ENCODE data around the gene TRPT1.
A peak's percentile ranks its signal among the peaks of the same experiment; 100 is the strongest.

TRPT1 gene

DNA sequence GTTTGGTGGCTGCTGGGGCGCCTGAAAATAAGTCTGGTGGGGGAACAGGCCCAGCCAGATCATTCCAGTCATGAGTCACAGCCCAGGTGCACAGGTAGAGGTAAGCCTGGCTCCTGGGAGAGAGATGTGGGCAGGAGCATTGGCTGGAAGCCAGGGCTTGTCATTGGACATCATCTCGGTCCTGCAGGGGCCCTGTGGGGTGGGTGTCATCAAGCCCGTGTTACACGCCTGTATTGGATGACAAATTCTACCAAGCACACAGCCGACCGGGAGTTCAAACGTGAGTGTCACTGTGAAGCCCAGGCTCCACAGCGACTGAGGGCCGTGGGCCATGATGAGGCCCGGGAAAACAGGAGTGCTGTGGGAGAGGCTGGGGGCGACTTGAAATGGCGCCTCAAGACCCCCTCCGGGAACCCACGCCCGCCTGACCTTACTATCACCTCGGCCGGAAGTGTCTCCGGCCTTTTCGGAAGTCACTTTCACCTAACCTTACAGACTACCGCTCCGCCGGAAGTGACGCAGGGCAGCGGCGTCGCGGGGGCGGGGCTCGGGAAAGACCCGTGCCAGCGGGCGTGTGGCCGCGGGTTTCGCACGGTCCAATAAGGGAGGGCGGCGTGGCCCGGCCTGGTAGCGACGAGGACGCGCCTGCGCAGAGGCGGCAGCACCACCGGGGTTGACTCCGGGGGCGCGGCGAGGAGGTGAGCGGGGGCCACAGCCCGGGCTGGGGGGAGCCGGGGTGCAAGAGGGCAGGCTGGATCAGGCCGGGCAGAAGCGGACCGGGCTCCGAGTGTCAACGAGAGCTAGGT is 14.7 kb upstream of the TRPT1 start, which contains the start of gene FKBP2 (continued):
- TF ChIP-seq, protein P1, sequence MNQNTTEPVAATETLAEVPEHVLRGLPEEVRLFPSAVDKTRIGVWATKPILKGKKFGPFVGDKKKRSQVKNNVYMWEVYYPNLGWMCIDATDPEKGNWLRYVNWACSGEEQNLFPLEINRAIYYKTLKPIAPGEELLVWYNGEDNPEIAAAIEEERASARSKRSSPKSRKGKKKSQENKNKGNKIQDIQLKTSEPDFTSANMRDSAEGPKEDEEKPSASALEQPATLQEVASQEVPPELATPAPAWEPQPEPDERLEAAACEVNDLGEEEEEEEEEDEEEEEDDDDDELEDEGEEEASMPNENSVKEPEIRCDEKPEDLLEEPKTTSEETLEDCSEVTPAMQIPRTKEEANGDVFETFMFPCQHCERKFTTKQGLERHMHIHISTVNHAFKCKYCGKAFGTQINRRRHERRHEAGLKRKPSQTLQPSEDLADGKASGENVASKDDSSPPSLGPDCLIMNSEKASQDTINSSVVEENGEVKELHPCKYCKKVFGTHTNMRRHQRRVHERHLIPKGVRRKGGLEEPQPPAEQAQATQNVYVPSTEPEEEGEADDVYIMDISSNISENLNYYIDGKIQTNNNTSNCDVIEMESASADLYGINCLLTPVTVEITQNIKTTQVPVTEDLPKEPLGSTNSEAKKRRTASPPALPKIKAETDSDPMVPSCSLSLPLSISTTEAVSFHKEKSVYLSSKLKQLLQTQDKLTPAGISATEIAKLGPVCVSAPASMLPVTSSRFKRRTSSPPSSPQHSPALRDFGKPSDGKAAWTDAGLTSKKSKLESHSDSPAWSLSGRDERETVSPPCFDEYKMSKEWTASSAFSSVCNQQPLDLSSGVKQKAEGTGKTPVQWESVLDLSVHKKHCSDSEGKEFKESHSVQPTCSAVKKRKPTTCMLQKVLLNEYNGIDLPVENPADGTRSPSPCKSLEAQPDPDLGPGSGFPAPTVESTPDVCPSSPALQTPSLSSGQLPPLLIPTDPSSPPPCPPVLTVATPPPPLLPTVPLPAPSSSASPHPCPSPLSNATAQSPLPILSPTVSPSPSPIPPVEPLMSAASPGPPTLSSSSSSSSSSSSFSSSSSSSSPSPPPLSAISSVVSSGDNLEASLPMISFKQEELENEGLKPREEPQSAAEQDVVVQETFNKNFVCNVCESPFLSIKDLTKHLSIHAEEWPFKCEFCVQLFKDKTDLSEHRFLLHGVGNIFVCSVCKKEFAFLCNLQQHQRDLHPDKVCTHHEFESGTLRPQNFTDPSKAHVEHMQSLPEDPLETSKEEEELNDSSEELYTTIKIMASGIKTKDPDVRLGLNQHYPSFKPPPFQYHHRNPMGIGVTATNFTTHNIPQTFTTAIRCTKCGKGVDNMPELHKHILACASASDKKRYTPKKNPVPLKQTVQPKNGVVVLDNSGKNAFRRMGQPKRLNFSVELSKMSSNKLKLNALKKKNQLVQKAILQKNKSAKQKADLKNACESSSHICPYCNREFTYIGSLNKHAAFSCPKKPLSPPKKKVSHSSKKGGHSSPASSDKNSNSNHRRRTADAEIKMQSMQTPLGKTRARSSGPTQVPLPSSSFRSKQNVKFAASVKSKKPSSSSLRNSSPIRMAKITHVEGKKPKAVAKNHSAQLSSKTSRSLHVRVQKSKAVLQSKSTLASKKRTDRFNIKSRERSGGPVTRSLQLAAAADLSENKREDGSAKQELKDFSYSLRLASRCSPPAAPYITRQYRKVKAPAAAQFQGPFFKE (tag by site-specific recombination; IDR thresholded peaks at IDR 0.05; ENCODE audit: borderline replicate concordance): no peak
- TF ChIP-seq, protein P2, sequence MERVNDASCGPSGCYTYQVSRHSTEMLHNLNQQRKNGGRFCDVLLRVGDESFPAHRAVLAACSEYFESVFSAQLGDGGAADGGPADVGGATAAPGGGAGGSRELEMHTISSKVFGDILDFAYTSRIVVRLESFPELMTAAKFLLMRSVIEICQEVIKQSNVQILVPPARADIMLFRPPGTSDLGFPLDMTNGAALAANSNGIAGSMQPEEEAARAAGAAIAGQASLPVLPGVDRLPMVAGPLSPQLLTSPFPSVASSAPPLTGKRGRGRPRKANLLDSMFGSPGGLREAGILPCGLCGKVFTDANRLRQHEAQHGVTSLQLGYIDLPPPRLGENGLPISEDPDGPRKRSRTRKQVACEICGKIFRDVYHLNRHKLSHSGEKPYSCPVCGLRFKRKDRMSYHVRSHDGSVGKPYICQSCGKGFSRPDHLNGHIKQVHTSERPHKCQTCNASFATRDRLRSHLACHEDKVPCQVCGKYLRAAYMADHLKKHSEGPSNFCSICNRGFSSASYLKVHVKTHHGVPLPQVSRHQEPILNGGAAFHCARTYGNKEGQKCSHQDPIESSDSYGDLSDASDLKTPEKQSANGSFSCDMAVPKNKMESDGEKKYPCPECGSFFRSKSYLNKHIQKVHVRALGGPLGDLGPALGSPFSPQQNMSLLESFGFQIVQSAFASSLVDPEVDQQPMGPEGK (tag by site-specific recombination; IDR thresholded peaks at IDR 0.05): peak; percentile 98
- TF ChIP-seq ZNF2 (tag by site-specific recombination; IDR thresholded peaks at IDR 0.05) (no peak), ZEB2 (tag by site-specific recombination; IDR thresholded peaks at IDR 0.05) (peak; percentile 83), SP2 (tag by site-specific recombination; IDR thresholded peaks at IDR 0.05) (peak; percentile 54), MEIS1 (CRISPR knock-in tag; IDR thresholded peaks at IDR 0.05; ENCODE audit: borderline replicate concordance) (no peak), ZNF629 (tag by site-specific recombination; IDR thresholded peaks at IDR 0.05) (peak; percentile 86), KLF9 (tag by site-specific recombination; IDR thresholded peaks at IDR 0.05; ENCODE audit: low read depth) (peak; percentile 34; the same call in 1 of the 2 replicates), KLF7 (tag by site-specific recombination; IDR thresholded peaks at IDR 0.05; ENCODE audit: borderline replicate concordance) (no peak), KLF10 (tag by site-specific recombination; IDR thresholded peaks at IDR 0.05) (peak; percentile 82), ZBTB21 (tag by site-specific recombination; IDR thresholded peaks at IDR 0.05) (0 out of 2 replicates have a peak, but pooled peaks have one; percentile 58), BCL11B (tag by site-specific recombination; IDR thresholded peaks at IDR 0.05; ENCODE audit: low read depth) (peak; percentile 18; the same call in 1 of the 2 replicates), ZNF335 (tag by site-specific recombination; conservative IDR thresholded peaks at IDR 0.05) (peak; percentile 99)
- TF ChIP-seq, protein P3, sequence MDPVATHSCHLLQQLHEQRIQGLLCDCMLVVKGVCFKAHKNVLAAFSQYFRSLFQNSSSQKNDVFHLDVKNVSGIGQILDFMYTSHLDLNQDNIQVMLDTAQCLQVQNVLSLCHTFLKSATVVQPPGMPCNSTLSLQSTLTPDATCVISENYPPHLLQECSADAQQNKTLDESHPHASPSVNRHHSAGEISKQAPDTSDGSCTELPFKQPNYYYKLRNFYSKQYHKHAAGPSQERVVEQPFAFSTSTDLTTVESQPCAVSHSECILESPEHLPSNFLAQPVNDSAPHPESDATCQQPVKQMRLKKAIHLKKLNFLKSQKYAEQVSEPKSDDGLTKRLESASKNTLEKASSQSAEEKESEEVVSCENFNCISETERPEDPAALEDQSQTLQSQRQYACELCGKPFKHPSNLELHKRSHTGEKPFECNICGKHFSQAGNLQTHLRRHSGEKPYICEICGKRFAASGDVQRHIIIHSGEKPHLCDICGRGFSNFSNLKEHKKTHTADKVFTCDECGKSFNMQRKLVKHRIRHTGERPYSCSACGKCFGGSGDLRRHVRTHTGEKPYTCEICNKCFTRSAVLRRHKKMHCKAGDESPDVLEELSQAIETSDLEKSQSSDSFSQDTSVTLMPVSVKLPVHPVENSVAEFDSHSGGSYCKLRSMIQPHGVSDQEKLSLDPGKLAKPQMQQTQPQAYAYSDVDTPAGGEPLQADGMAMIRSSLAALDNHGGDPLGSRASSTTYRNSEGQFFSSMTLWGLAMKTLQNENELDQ (tag by site-specific recombination; IDR thresholded peaks at IDR 0.05; ENCODE audit: low read depth): no peak
- TF ChIP-seq, protein P4, sequence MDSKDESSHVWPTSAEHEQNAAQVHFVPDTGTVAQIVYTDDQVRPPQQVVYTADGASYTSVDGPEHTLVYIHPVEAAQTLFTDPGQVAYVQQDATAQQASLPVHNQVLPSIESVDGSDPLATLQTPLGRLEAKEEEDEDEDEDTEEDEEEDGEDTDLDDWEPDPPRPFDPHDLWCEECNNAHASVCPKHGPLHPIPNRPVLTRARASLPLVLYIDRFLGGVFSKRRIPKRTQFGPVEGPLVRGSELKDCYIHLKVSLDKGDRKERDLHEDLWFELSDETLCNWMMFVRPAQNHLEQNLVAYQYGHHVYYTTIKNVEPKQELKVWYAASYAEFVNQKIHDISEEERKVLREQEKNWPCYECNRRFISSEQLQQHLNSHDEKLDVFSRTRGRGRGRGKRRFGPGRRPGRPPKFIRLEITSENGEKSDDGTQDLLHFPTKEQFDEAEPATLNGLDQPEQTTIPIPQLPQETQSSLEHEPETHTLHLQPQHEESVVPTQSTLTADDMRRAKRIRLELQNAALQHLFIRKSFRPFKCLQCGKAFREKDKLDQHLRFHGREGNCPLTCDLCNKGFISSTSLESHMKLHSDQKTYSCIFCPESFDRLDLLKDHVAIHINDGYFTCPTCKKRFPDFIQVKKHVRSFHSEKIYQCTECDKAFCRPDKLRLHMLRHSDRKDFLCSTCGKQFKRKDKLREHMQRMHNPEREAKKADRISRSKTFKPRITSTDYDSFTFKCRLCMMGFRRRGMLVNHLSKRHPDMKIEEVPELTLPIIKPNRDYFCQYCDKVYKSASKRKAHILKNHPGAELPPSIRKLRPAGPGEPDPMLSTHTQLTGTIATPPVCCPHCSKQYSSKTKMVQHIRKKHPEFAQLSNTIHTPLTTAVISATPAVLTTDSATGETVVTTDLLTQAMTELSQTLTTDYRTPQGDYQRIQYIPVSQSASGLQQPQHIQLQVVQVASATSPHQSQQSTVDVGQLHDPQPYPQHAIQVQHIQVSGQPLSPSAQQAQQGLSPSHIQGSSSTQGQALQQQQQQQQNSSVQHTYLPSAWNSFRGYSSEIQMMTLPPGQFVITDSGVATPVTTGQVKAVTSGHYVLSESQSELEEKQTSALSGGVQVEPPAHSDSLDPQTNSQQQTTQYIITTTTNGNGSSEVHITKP (tag by site-specific recombination; IDR thresholded peaks at IDR 0.05): peak; percentile 51; the same call in 1 of the 2 replicates
- TF ChIP-seq, protein P5, sequence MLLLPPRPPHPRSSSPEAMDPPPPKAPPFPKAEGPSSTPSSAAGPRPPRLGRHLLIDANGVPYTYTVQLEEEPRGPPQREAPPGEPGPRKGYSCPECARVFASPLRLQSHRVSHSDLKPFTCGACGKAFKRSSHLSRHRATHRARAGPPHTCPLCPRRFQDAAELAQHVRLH (tag by site-specific recombination; IDR thresholded peaks at IDR 0.05): peak; percentile 97
- TF ChIP-seq, protein P6, sequence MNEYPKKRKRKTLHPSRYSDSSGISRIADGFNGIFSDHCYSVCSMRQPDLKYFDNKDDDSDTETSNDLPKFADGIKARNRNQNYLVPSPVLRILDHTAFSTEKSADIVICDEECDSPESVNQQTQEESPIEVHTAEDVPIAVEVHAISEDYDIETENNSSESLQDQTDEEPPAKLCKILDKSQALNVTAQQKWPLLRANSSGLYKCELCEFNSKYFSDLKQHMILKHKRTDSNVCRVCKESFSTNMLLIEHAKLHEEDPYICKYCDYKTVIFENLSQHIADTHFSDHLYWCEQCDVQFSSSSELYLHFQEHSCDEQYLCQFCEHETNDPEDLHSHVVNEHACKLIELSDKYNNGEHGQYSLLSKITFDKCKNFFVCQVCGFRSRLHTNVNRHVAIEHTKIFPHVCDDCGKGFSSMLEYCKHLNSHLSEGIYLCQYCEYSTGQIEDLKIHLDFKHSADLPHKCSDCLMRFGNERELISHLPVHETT (tag by site-specific recombination; IDR thresholded peaks at IDR 0.05): 0 out of 2 replicates have a peak, but pooled peaks have one; percentile 17
- TF ChIP-seq, protein P7, sequence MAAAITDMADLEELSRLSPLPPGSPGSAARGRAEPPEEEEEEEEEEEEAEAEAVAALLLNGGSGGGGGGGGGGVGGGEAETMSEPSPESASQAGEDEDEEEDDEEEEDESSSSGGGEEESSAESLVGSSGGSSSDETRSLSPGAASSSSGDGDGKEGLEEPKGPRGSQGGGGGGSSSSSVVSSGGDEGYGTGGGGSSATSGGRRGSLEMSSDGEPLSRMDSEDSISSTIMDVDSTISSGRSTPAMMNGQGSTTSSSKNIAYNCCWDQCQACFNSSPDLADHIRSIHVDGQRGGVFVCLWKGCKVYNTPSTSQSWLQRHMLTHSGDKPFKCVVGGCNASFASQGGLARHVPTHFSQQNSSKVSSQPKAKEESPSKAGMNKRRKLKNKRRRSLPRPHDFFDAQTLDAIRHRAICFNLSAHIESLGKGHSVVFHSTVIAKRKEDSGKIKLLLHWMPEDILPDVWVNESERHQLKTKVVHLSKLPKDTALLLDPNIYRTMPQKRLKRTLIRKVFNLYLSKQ (tag by site-specific recombination; IDR thresholded peaks at IDR 0.05; ENCODE audit: borderline replicate concordance): no peak

Data from HEK293 (cell line).